Smooth muscle cell of the brain vasculature (primary cell): Measurements from ENCODE around the gene ANKEF1.
"Not testable (repeated sequence)": the region's sequence is repeated elsewhere in the genome, so short reads cannot be mapped to it uniquely, and the experiment has no call there.

ENCODE experiments used
- DNase-seq: peaks from one replicate; pipeline ENCODE4 v3.0.0-alpha.2; 2012; ENCODE audit warnings: low read depth, low spot score

The ANKEF1 gene

DNA sequence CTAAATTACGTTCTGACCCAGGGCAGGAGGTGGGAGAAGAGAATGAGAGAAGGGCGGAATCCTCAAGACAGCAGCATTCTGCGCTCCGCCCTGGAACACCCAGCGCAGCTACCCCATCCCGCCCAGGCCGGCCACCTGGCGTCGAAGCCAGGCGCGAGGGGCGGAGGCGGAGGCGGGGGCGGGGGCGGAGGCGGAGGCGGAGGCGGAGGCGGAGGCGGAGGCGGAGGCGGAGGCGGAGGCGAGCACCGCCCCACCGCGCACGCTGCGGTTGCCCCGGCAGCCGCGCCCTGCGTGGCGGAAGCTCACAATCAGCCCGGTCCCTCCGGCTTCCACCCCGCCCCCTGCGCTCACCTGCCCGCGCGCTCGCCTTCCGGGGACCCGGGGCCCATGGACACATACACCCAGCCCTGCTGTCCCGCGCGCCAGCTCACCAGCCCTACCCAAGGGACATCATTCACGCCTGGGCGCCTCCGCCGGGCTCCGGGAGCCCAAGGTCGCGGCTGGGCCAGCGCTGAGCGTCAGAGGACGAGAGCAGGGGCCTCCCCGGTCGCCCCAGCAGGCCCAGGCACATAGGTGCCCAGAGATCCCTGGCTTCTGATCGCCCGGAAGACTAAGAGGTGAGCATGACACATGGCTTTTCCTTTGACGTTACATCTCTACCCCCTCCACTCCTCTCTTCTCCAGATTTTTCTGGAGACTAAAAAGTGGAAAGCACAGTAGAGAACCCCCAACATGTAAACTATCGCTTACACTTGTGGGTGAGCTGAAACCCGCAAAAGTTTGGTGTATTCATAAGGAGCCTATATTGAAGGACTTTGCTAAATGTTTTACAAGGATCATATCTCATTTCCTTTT is at the start of gene ANKEF1:
ANKEF1 (plus strand) TSS at position 271 of the 855 bp plus-strand sequence. CDS start 3,315 bp downstream, outside the sequence.
- DNase-seq, result no peak

DNA sequence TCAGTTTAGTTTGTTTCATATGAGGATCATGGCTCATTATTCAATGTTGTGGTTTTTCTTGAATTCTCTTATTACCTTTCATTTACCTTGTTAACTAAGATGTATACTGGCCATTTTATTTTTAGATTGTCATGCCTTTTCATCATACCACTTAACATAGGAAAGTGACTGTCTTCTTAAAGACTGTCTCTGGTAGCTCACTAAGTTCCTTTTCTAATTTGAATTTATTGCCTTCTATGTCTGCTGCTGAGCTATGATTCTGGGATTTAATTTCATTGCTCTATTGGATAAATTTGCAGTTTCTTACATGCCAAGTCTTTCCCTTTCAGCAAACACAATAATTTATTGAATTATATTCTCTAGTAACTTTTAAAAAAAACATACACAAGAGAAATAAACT is 49.5 kb upstream of the ANKEF1 start:
- no peak for DNase-seq

DNA sequence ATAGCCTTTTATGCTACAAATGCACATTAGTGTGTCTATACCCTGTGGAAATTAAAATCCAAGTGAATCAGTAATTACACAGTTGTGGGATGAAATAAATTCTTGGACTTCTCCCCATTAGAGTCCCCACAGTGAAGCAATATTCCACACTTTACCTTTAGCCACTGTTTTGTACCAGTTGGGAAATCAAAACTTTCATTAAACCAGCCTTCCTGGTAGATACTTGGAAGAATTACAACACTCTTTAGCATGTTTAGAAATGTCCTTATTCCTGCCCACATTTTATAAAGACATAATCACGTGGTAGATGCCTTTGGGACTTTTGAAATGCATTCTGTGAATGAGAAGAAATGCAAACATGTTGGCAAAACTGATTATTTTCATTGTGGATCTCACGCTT is 49.0 kb upstream of the ANKEF1 start:
- DNase-seq, result no peak

DNA sequence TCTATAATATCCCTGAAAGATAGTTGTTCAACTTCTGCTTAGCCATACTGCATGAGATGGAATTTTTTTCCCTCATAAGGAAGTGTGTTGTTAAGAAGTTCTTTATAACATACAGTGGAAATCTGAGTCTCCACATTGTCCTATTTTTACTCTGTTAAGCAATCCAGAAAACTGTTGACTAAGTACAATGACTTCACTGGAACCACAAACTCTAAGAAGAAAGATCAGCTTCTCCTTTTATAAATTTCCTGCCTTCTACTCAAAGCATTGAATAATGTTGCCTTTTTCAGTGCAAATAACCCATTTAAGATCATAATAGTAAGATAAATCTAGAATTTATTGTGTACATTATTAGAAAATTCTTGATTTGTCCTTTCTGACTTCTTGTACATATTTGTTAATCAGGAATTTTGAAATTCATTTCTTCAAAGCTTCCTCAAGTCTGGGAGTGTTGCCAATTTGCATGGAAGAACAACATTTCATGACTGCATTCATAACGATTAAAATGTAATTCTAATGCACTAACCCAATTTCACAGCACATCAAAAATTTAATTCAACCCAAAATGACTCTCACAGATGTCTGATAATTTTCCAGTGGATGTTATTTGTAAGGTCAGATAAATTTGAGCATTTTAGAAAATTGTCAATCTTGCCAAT is 45.6 kb upstream of the ANKEF1 start:
- no peak for DNase-seq

- DNase-seq, result no peak
Observed at GRCh38 chr20:9993137-9993536, 41.6 kb upstream of the ANKEF1 start.

- no peak for DNase-seq
Observed at GRCh38 chr20:9994676-9995075, 40.1 kb upstream of the ANKEF1 start.

- DNase-seq, result no peak
Observed at GRCh38 chr20:9995510-9996272, 39.1 kb upstream of the ANKEF1 start.

DNA sequence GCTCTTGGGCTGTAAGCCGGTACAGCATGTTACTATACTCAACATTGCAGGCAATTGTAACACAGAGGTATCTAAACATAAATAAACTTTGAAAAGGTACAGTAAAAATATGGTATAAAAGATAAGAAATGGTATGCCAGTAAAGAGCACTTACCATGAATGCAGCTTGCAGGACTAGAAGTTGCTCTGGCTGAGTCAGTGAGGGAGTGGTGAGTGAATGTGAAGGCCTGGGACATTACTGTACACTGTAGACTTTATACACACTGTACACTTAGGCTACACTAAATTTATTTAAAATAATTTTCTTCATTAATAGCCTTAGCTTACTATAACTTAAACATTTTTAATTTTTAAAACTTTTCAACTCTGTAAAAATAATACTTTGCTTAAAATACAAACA is 37.8 kb upstream of the ANKEF1 start:
- no peak for DNase-seq

DNA sequence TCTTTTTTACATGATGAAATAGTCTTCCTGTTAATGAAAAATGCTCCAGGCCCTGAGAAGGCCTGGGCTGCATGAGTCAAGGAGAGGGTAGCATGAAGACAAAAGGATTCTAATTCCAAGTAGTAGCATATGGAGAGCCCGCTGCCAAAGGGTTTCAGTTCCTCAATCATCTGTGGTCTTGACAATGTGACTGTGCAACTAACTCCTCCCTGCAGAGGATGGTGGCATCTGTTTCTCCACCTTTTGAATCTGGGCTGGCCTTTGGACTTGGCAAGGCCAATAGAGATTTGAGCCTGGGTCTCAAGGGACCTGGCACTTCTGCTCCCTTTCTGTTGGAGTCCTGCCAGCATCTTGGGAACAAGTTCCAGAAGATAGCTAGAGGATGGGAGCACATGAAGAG is 35.1 kb upstream of the ANKEF1 start:
- DNase-seq, result no peak

GRCh38 chr20:10002866-10003265 is 31.9 kb upstream of the ANKEF1 start:
- DNase-seq, result no peak

DNA sequence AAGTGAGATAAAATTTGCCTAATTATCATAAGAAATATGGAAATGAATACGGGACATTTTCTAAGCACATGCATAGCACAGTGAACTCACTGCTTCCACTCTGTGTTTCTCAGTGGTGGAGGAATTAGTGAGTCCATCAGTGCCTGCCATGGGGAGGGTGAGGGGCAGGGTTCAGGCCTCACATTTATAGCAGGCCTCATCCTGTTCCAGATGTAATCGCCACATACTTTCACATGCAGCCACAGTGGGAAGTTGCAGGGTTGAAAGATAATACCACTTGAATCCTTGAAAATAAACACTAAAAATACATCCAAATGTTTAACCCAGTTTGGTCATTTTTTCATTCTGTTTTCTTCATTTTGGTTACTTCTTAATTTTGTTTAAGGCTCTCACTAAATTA is 29.9 kb upstream of the ANKEF1 start:
- no peak for DNase-seq

GRCh38 chr20:10005885-10006284 is 28.9 kb upstream of the ANKEF1 start:
- DNase-seq, result no peak

DNA sequence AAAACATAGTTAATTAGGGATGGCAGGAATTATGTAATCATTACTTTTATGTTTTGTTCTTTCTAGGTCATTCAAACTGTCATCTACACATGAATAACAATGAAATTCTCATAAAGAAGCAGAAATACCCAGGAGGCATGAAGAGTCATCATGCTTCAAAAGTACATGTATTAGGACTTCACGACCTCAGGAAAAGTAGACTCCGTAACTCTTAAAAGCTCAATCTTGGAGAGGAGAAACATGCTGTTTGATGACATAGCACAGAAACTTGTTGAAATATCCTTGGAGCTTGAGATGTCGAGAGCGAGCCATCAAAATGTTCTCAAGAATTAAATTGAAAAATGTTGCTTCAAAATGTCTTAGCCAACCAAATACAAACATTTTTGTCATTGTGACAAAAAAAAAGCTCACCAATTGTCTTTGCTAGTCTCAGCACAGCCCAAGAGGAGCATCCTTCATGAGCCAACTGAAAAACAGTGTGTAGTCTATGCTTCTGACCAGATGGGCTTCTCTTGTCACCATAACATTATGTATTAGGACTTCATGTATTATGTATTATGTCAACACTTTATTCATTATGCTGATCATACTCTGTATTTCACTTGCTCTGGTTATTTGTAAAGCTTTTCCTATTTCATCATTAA is 28.2 kb upstream of the ANKEF1 start:
- DNase-seq, result no peak

- DNase-seq, result no peak
Observed at GRCh38 chr20:10007158-10007557, 27.6 kb upstream of the ANKEF1 start.

DNA sequence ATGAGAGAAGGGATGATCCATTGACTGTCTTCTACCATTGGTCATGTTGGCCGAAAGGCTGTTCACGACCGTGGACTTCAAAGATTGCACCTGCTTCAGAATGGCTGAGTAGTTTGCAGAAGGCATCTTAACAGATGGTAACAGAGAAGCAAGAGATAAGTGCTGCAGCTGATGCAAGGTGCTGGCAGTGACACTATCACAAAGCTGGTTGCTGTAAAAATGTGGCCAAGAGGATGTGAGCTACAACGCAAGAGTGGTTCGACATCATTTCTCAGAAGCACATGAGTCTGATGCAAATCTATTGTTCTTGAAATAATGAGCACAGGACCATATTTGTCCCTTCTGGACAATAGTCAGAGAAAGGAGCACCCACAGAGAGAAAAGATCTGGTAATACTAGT is 27.0 kb upstream of the ANKEF1 start:
- DNase-seq, result no peak

DNA sequence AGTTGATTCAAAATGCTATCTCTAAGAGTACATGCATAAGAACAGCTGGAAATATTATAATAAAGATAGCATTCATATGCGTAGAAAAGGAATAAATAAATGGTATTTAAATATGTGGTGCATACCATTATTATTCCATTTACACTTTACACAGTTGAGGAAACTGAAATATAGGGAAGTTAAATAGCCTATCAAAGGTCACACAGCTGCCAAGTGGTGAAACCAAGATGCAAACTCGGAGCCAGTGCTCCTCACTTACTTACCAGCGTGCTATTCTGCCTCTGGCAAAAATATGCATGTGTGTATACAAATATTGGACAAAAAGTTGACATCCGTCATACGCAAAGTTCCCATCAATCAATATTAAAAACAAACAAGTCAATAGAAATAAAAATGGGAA is 22.3 kb upstream of the ANKEF1 start:
- no peak for DNase-seq

GRCh38 chr20:10014431-10014830 is 20.4 kb upstream of the ANKEF1 start:
- DNase-seq, result no peak

- DNase-seq, result no peak
Observed at GRCh38 chr20:10020937-10021336, 13.8 kb upstream of the ANKEF1 start.

- no peak for DNase-seq
Observed at GRCh38 chr20:10022625-10023024, 12.2 kb upstream of the ANKEF1 start.

GRCh38 chr20:10023911-10024310 is 10.9 kb upstream of the ANKEF1 start:
- DNase-seq, result no peak

GRCh38 chr20:10031451-10032215 is 3.2 kb upstream of the ANKEF1 start:
- DNase-seq, result not testable (repeated sequence)
